CD4-positive, CD25-positive, alpha-beta regulatory T cell (primary cell): ENCODE measurements around the gene GSTA5. TPM values are rescaled to one million over a fixed set of nuclear protein-coding genes. Genes with fewer than 3 reads are reported as not detected.
"Not testable (repeated sequence)": the region's sequence is repeated elsewhere in the genome, so short reads cannot be mapped to it uniquely, and the experiment has no call there.

Experiments
- ATAC-seq, 2 donors: fragments of 150-1000 bp; cut with Tn5 transposase; one replicate each; pipeline ENCODE4 v1.10.0; 2021; ENCODE audit warnings: low read depth in 2 of 2, moderate number of reproducible peaks in 2 of 2, moderate library complexity in 1 of 2
- DNase-seq, 3 donors: peaks; one replicate each; pipeline versions ENCODE4 v3.0.0 to v3.0.0-alpha.2; 2012 to 2022; ENCODE audit warnings: mixed read lengths in 1 of 3
- H3K27ac ChIP-seq: one replicate; pipeline ENCODE4 v1.7.0; 2013; ENCODE audit warnings: mild to moderate bottlenecking, low read length; ENCODE audit not compliant: insufficient read depth, poor library complexity, severe bottlenecking
- H3K27me3 ChIP-seq: one replicate; pipeline ENCODE4 v1.7.0; 2013; ENCODE audit warnings: low read length; ENCODE audit not compliant: control insufficient read depth, insufficient read depth
- H3K36me3 ChIP-seq: one replicate; pipeline ENCODE4 v1.7.0; 2013; ENCODE audit warnings: mild to moderate bottlenecking, low read length, moderate library complexity; ENCODE audit not compliant: control insufficient read depth, insufficient read depth
- H3K4me1 ChIP-seq: 2 replicates; pipeline ENCODE4 v1.7.0; 2013; ENCODE audit warnings: mild to moderate bottlenecking, low read length; ENCODE audit not compliant: insufficient read depth, control insufficient read depth, poor library complexity, severe bottlenecking
- H3K4me3 ChIP-seq: one replicate; pipeline ENCODE4 v1.7.0; 2013; ENCODE audit warnings: low read depth, mild to moderate bottlenecking, low read length, moderate library complexity
- H3K9me3 ChIP-seq, 2 experiments: 1 replicate in 1 of 2; 2 replicates in 1 of 2; pipeline ENCODE4 v1.7.0; 2013; ENCODE audit warnings: low read length in 2 of 2, mild to moderate bottlenecking in 1 of 2, moderate library complexity in 1 of 2; ENCODE audit not compliant: control insufficient read depth in 2 of 2
- H3K27ac Mint-ChIP-seq, 3 donors: one replicate each; pipeline ENCODE4 v1.8.0; 2020 to 2022; ENCODE audit warnings: mild to moderate bottlenecking in 3 of 3, mixed read lengths in 3 of 3, moderate library complexity in 2 of 3
- H3K27me3 Mint-ChIP-seq: one replicate; pipeline ENCODE4 v1.8.0; 2022; ENCODE audit warnings: mild to moderate bottlenecking, mixed read lengths
- H3K36me3 Mint-ChIP-seq: one replicate; pipeline ENCODE4 v1.8.0; 2020; ENCODE audit warnings: mixed read lengths
- H3K4me1 Mint-ChIP-seq, 4 donors: one replicate each; pipeline ENCODE4 v1.8.0; 2020 to 2022; ENCODE audit warnings: mixed read lengths in 4 of 4, mild to moderate bottlenecking in 1 of 4
- H3K4me3 Mint-ChIP-seq, 4 donors: one replicate each; pipeline ENCODE4 v1.8.0; 2020 to 2022; ENCODE audit warnings: mild to moderate bottlenecking in 4 of 4, mixed read lengths in 4 of 4, moderate library complexity in 3 of 4
- H3K9me3 Mint-ChIP-seq, 7 donors: one replicate each; pipeline ENCODE4 v1.8.0; 2020 to 2022; ENCODE audit warnings: mixed read lengths in 7 of 7, mild to moderate bottlenecking in 3 of 7, moderate library complexity in 2 of 7
- polyA plus RNA-seq, 4 donors: library from polyadenylated mRNA; unstranded; fragments of 300-500 nt; fragmentation: Illumina TruSeq; gene quantifications; one replicate each; pipeline ENCODE4 v1.2.3, GENCODE V29; 2021
- total RNA-seq: library from RNA; stranded (reverse); gene quantifications from one replicate; pipeline ENCODE4 v1.2.3, GENCODE V29; 2022

Gene GSTA5
- total and polyA plus RNA-seq, 5 donors from 2014 or later, result not detected

DNA sequence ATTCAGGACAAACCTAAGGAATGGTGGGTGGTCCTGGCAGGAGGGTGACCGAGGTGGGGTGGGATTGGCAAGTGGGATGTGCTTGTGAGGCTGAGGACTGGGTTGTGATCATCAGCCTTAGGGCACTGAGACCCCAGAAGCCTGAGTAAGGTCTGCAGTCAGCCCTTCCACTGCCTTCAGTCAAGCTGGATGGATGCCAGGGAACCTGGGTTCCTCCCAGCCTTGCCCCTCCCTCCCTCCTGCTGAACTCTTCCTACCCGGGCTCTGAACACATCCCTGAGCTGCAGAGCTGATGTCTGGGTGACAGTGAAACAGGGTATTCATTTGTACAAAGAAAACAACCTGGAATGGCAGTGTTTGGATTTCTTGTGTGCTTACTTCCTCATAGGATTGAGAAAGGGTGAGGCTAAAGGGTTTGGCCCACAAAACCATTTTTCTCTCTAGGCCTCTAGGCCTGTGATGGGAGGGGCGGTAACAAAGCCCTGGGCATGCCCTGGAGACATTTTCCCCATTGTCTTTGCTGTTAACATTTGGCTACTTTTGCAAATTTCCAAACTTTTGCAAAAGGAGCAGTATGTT, 57.8 kb downstream of the GSTA5 start:
- DNase-seq, ATAC-seq, H3K36me3 ChIP-seq, H3K9me3 ChIP-seq, H3K4me3 ChIP-seq, H3K27ac ChIP-seq, H3K4me3 Mint-ChIP-seq, H3K9me3 Mint-ChIP-seq, H3K27ac Mint-ChIP-seq, H3K4me1 Mint-ChIP-seq, H3K27me3 ChIP-seq, H3K36me3 Mint-ChIP-seq, H3K4me1 ChIP-seq, H3K27me3 Mint-ChIP-seq: not testable (repeated sequence)

- not testable (repeated sequence) for H3K27me3 Mint-ChIP-seq, H3K27me3 ChIP-seq, H3K4me3 Mint-ChIP-seq, H3K27ac ChIP-seq, H3K4me1 ChIP-seq, H3K4me1 Mint-ChIP-seq, H3K27ac Mint-ChIP-seq, ATAC-seq, H3K36me3 ChIP-seq, H3K9me3 ChIP-seq, H3K9me3 Mint-ChIP-seq, H3K36me3 Mint-ChIP-seq, H3K4me3 ChIP-seq, DNase-seq
Measured at GRCh38 chr6:52782209-52782608, 58.4 kb downstream of the GSTA5 start.

Other genes starting within 250 kb of the GSTA5 start
- 8.0 TPM for gene TMEM14A, start 169.7 kb downstream of the GSTA5 start, total RNA-seq
- gene TMEM14A, start 169.7 kb downstream of the GSTA5 start, polyA plus RNA-seq, result 10 to 100 TPM; 29.7 to 55.0 (median 43.1) TPM
- gene GSTA2, start 77.3 kb downstream of the GSTA5 start, total RNA-seq, result not detected
- gene GSTA2, start 77.3 kb downstream of the GSTA5 start, polyA plus RNA-seq, result not detected
- gene GSTA1, start 37.0 kb downstream of the GSTA5 start, total RNA-seq, result not detected
- gene GSTA1, start 37.0 kb downstream of the GSTA5 start, polyA plus RNA-seq, result not detected
- not detected for gene GSTA3, start 68.9 kb upstream of the GSTA5 start, total RNA-seq
- gene GSTA3, start 68.9 kb upstream of the GSTA5 start, polyA plus RNA-seq, result not detected
- 1.4 TPM for gene GSTA4, start 154.5 kb upstream of the GSTA5 start, total RNA-seq
- gene GSTA4, start 154.5 kb upstream of the GSTA5 start, polyA plus RNA-seq, result 1 to 10 TPM; 1.1 to 4.1 (median 1.2) TPM
- 9.1 TPM for gene CILK1, start 221.0 kb upstream of the GSTA5 start, total RNA-seq
- gene CILK1, start 221.0 kb upstream of the GSTA5 start, polyA plus RNA-seq, result 1 to 10 TPM; 3.9 to 6.2 (median 5.1) TPM
- 78.3 TPM for gene FBXO9, start 224.6 kb upstream of the GSTA5 start, total RNA-seq
- gene FBXO9, start 224.6 kb upstream of the GSTA5 start, polyA plus RNA-seq, result 10 to 100 TPM; 44.1 to 48.5 (median 44.3) TPM